ENCODE data around the gene GTF2E1. TPM values are rescaled to one million over a fixed set of nuclear protein-coding genes. Genes with fewer than 3 reads are reported as not detected.

GTF2E1 gene
- total and polyA plus RNA-seq, 2 of the 4 experiments (the other 2 are of a cell fraction) = 8.2 to 18.5 TPM

- no peak overlapping the region for H2BK20ac ChIP-seq (ENCODE audit: low read depth, low read length)
- intact Hi-C loops (cut with micrococcal nuclease) (no loop called here), dilution Hi-C loops (cut with HindIII; ENCODE audit: low sequenced_read_pairs, unreplicated experiment) (no loop called here), in situ Hi-C loops (cut with MboI; ENCODE audit: low sequenced_read_pairs) (loop anchor here (25.0 kb wide), 1 partner anchor 341 kb away; no protein-coding TSS in a partner anchor)
- H2AK9ac ChIP-seq (replicated peaks; ENCODE audit: low read depth, low read length, poor library complexity) = no peak overlapping the region
- POLR2A ChIA-PET (ENCODE audit: unreplicated experiment) = no interaction called here
- TF ChIP-seq ELK1 (IDR thresholded peaks at IDR 0.05; ENCODE audit: borderline replicate concordance, low read depth, low read length) (no peak), USF2 (IDR thresholded peaks at IDR 0.05; ENCODE audit: low read depth, low read length) (no peak), CHD1 (IDR thresholded peaks at IDR 0.05; ENCODE audit: low read depth, low read length) (no peak), POLR2A (IDR thresholded peaks at IDR 0.05; ENCODE audit: low read depth, low read length) (no peak), MAZ (IDR thresholded peaks at IDR 0.05; ENCODE audit: borderline replicate concordance, low read depth, low read length) (no peak), RFX5 (IDR thresholded peaks at IDR 0.05; ENCODE audit: low read depth, low read length) (no peak), SMC3 (IDR thresholded peaks at IDR 0.05; ENCODE audit: low read depth, low read length) (no peak), MXI1 (IDR thresholded peaks at IDR 0.05; ENCODE audit: borderline replicate concordance, low read depth, low read length) (no peak), CEBPB (IDR thresholded peaks at IDR 0.05; ENCODE audit: low read depth, low read length) (no peak), BHLHE40 (IDR thresholded peaks at IDR 0.05; ENCODE audit: low read depth, low read length) (no peak), CTCF (conservative IDR thresholded peaks at IDR 0.05; ENCODE audit: low read depth, low read length) (no peak)
- H2BK120ac ChIP-seq (ENCODE audit: low read depth, low read length) = no peak overlapping the region
- no peaks in the 10 kb centered on the region for H4K20me1 ChIP-seq (ENCODE audit: insufficient read depth, low read length)
- H3K14ac ChIP-seq (replicated peaks; ENCODE audit: low read depth, low read length) = no peak overlapping the region
- peaks cover 3% of the 10 kb centered on the region for H3K9me1 ChIP-seq (ENCODE audit: insufficient read depth, low read length)
- no peak overlapping the region for H3K4ac ChIP-seq (ENCODE audit: low read depth, low read length)
- peaks cover 12% of the 10 kb centered on the region for H3K36me3 ChIP-seq (ENCODE audit: control insufficient read depth, insufficient read depth, low read length)
- H3K4me2 ChIP-seq (ENCODE audit: low read depth, low read length) = no peak overlapping the region
- H3K79me1 ChIP-seq (ENCODE audit: low read depth in 1 of 2, low read length in 2 of 2) = peaks cover 16 to 26% of the 10 kb centered on the region in 2 experiments
- H3K9me3 ChIP-seq (ENCODE audit: control insufficient read depth, insufficient read depth, low read length) = no peaks in the 10 kb centered on the region
- no peak overlapping the region for H3K18ac ChIP-seq (ENCODE audit: low read depth, low read length)
- peaks cover 3% of the 10 kb centered on the region; the same call in 1 of the 2 replicates for H3K4me1 ChIP-seq (ENCODE audit: control insufficient read depth, insufficient read depth, low read length)
- no peak overlapping the region for H3K9ac ChIP-seq (ENCODE audit: low read depth, low read length)
- no peak overlapping the region for H4K91ac ChIP-seq (ENCODE audit: insufficient read depth, low read depth, low read length)
- H4K5ac ChIP-seq (ENCODE audit: low read depth, low read length) = no peak overlapping the region
- BruUV-seq (replicated peaks) = no TSS peak
- H3K27ac ChIP-seq (ENCODE audit: insufficient read depth, low read length) = no peak overlapping the region
- no peak overlapping the region for H3K4me3 ChIP-seq (ENCODE audit: insufficient read depth, low read depth, low read length)
- H3K56ac ChIP-seq (ENCODE audit: extremely low read depth, insufficient read depth, low read length) = no peak overlapping the region
- no peak for ATAC-seq (ENCODE audit: low read depth)
- no peaks in the 10 kb centered on the region for H3K27me3 ChIP-seq (ENCODE audit: control insufficient read depth, insufficient read depth, low read length)
- 83% methylated on average over 1 of the region's 3 CpGs; no CpG with 5 or more reads in 1 of the 2 experiments for WGBS, 2 experiments (ENCODE audit: extremely low coverage in 2 of 2, insufficient read length in 1 of 2)
- H4K8ac ChIP-seq (ENCODE audit: low read depth in 2 of 2, low read length in 2 of 2) = no peak overlapping the region
- H2AK5ac ChIP-seq (ENCODE audit: low read depth, low read length) = no peak overlapping the region
- no peak for DNase-seq
- H3K23ac ChIP-seq (ENCODE audit: low read depth, low read length) = no peak overlapping the region
- CTCF ChIA-PET = no interaction called here
- no peak overlapping the region for H2BK15ac ChIP-seq (ENCODE audit: low read depth, low read length)
- no peak overlapping the region for H2BK5ac ChIP-seq (ENCODE audit: low read depth, low read length, poor library complexity, severe bottlenecking)
- no peak overlapping the region for H2AFZ ChIP-seq (replicated peaks; ENCODE audit: low read length, poor library complexity)
Measured at GRCh38 chr3:120778776-120779175, 36.2 kb downstream of the GTF2E1 start.

Data from IMR-90 (cell line).